ENCODE measurements around the gene RILPL2. TPM values are rescaled to one million over a fixed set of nuclear protein-coding genes. Genes with fewer than 3 reads are reported as not detected.

RILPL2 gene
- total and polyA plus RNA-seq, 9 of the 15 experiments (the other 6 are each of a cell fraction or from before 2014, with no cell fraction given), result 0.61 to 5.8 (median 4.3) TPM

GRCh38 chr12:123389560-123390351, 46.7 kb downstream of the RILPL2 start (continued):
- no peak for TF ChIP-seq SIX5 (IDR thresholded peaks at IDR 0.05; ENCODE audit: borderline replicate concordance in 1 of 2, insufficient read depth in 1 of 2, low read depth in 1 of 2, low read length in 2 of 2)
- no peak for TF ChIP-seq HNRNPL (IDR thresholded peaks at IDR 0.05; ENCODE audit: low read depth, low read length)
- no peak for TF ChIP-seq HES1 (IDR thresholded peaks at IDR 0.05; ENCODE audit: low read depth)
- TF ChIP-seq SMAD1 (IDR thresholded peaks at IDR 0.05; ENCODE audit: low read depth, low read length, partially characterized antibody), result no peak
- TF ChIP-seq NRF1 (conservative IDR thresholded peaks at IDR 0.05 in 1 of 2, IDR thresholded peaks at IDR 0.05 in 1 of 2), result peak; percentile 22 to 23; a peak in 2 of 4 replicates
- TF ChIP-seq POLR2A (conservative IDR thresholded peaks at IDR 0.05), result 0 out of 2 replicates have a peak, but pooled peaks have one; percentile 28
- TF ChIP-seq ZFP36 (IDR thresholded peaks at IDR 0.05; ENCODE audit: low read depth, low read length, partially characterized antibody), result no peak
- no peak for TF ChIP-seq ZNF511 (CRISPR knock-in tag; IDR thresholded peaks at IDR 0.05)
- TF ChIP-seq SRF (CRISPR knock-in tag; IDR thresholded peaks at IDR 0.05), result no peak
- TF ChIP-seq POLR2G (IDR thresholded peaks at IDR 0.05; ENCODE audit: low read depth, low read length), result peak; percentile 79
- TF ChIP-seq PML (IDR thresholded peaks at IDR 0.05; ENCODE audit: low read length), result no peak
- TF ChIP-seq VEZF1 (CRISPR knock-in tag; IDR thresholded peaks at IDR 0.05), result no peak
- peak; percentile 58; the same call in 1 of the 2 replicates for TF ChIP-seq CXXC5 (CRISPR knock-in tag; IDR thresholded peaks at IDR 0.05)
- no peak for TF ChIP-seq THRB (CRISPR knock-in tag; conservative IDR thresholded peaks at IDR 0.05)
- no peak for TF ChIP-seq ZNF717 (CRISPR knock-in tag; IDR thresholded peaks at IDR 0.05)
- TF ChIP-seq ZNF584 (CRISPR knock-in tag; IDR thresholded peaks at IDR 0.05; ENCODE audit: low read depth), result no peak
- no peak for TF ChIP-seq BDP1 (IDR thresholded peaks at IDR 0.05; ENCODE audit: insufficient read depth, insufficient read length)
- no peak for TF ChIP-seq SMAD3 (CRISPR knock-in tag; conservative IDR thresholded peaks at IDR 0.05)
- peak in 1 of 3 experiments; percentile 59 for TF ChIP-seq YY1 (IDR thresholded peaks at IDR 0.05; ENCODE audit: borderline replicate concordance in 1 of 3, control insufficient read depth in 1 of 3, extremely low read depth in 1 of 3, insufficient read depth in 3 of 3, insufficient read length in 1 of 3, insufficient replicate concordance in 2 of 3, low read depth in 1 of 3, low read length in 2 of 3)
- TF ChIP-seq FOXJ2 (tag; IDR thresholded peaks at IDR 0.05), result no peak
- TF ChIP-seq HNRNPH1 (optimal IDR thresholded peaks at IDR 0.05; ENCODE audit: low read depth, low read length), result no peak
- no peak for TF ChIP-seq ZNF316 (IDR thresholded peaks at IDR 0.05)
- no peak for TF ChIP-seq ATF4 (CRISPR knock-in tag; IDR thresholded peaks at IDR 0.05)

Measured in K562 (cell line).